ENCODE results near the gene PTPRN.
"Not testable (repeated sequence)": the region's sequence is repeated elsewhere in the genome, so short reads cannot be mapped to it uniquely, and the experiment has no call there.

PTPRN gene

DNA sequence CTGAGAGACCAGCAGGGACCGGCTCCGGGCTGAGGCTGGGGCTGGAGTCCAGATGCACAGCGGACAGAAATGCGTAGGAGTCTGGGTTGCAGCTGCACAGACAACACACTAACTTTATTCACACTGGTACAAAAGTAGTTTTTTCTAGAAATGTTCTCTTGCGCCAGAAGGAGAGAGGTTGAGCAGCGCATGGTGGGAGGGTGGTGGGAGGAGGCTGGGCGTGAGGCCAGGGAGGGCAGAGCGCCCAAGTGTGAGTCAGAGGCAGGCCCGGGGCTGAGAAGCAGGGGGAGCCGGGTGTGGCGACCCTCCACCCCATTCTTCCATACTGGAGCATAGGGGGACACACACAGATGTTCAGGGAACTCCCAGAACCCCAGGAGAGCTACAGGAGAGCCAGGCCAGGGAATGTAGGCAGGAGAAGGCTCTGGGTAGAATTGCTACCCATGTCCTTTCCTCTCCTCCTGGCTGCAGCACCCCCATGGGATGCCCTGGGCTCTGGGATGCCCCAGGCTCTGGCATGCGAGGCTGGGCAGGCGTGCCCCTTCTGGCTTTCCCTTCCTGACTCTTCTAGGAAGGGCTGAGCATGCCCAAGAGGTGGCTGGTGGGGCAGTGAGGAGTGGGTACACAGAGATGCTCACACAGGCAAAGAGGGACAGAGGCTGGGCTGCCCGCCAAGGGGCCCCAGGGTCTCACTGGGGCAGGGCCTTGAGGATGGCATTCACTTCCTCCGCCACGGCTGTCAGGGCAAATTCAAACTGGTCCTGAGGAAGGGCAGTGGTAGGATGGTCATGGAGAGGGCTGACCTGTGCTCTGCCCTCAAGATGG lies 19.5 kb downstream of the PTPRN start:
- DNase-seq: peak; percentile 46
- TF ChIP-seq, protein P1, sequence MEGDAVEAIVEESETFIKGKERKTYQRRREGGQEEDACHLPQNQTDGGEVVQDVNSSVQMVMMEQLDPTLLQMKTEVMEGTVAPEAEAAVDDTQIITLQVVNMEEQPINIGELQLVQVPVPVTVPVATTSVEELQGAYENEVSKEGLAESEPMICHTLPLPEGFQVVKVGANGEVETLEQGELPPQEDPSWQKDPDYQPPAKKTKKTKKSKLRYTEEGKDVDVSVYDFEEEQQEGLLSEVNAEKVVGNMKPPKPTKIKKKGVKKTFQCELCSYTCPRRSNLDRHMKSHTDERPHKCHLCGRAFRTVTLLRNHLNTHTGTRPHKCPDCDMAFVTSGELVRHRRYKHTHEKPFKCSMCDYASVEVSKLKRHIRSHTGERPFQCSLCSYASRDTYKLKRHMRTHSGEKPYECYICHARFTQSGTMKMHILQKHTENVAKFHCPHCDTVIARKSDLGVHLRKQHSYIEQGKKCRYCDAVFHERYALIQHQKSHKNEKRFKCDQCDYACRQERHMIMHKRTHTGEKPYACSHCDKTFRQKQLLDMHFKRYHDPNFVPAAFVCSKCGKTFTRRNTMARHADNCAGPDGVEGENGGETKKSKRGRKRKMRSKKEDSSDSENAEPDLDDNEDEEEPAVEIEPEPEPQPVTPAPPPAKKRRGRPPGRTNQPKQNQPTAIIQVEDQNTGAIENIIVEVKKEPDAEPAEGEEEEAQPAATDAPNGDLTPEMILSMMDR (IDR thresholded peaks at IDR 0.05; ENCODE audit: low read depth, low read length): no peak
- Histone ChIP-seq H3K4me3 (ENCODE audit: low read depth, low read length) (no peak overlapping the region), H3K36me3 (peaks cover 4% of the 10 kb centered on the region), H3K4me1 (peaks cover 5% of the 10 kb centered on the region; the same call in 1 of the 2 replicates), H3K27me3 (no peaks in the 10 kb centered on the region), H3K9me3 (no peaks in the 10 kb centered on the region)

DNA sequence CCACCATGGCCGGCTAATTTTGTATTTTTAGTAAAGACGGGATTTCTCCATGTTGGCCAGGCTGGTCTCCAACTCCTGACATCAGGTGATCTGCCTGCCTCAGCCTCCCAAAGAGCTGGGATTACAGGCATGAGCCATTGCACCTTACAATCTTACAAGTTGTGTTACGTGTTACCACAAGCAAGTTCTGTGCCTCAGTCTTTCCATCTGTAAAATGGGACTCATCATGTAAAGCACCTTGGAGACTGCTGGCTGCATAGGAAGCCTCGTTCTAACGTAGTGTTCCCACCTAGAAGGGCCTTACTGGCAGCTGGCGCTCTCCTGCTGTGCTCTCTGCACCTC lies 20.0 kb downstream of the PTPRN start:
- peaks cover 4% of the 10 kb centered on the region for H3K36me3 ChIP-seq
- H3K4me3 ChIP-seq (ENCODE audit: low read depth, low read length): no peak overlapping the region
- DNase-seq: no peak
- H3K4me1 ChIP-seq: peaks cover 5% of the 10 kb centered on the region; the same call in 1 of the 2 replicates
- no peaks in the 10 kb centered on the region for H3K9me3 ChIP-seq
- TF ChIP-seq, protein P1 (IDR thresholded peaks at IDR 0.05; ENCODE audit: low read depth, low read length): no peak
- no peaks in the 10 kb centered on the region for H3K27me3 ChIP-seq

DNA sequence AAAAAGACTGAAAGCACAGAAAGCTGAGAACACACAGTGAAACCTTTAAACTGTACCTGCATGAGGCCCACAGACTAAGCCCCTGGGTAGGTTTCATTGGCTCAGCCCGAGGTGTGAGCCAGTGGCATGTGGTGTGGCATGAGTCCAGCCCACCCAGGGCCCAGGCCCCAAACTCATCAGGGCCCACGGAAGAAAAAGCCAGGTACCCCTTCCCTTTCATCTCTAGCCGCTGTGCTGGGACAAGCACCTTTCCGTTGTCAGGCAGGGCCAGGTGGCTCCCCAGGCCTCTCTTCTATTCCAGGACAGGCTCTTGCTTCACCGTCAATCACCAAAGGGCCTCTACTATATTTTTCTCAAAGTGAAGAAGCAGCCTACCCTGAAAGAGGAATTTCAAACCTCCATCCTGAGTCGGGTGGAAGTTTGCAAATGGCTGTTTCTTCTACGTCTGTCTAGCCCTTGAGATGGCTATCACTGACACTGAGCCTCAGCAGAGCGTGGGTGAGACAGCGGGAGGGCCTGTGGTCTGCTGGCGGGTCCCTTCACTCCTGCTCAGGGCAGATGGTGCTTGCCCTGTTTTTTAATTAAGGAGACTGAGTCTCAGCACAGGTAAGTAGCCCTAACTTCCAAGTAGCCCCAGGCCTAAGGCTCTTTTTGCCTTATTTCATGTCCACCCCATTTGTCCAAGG lies 21.5 kb downstream of the PTPRN start:
- H3K9me3 ChIP-seq: no peaks in the 10 kb centered on the region
- H3K4me1 ChIP-seq: peaks cover 5% of the 10 kb centered on the region; the same call in 1 of the 2 replicates
- no peaks in the 10 kb centered on the region for H3K27me3 ChIP-seq
- no peak overlapping the region for H3K4me3 ChIP-seq (ENCODE audit: low read depth, low read length)
- DNase-seq: peak; percentile 44
- TF ChIP-seq, protein P1 (IDR thresholded peaks at IDR 0.05; ENCODE audit: low read depth, low read length): no peak
- H3K36me3 ChIP-seq: peaks cover 4% of the 10 kb centered on the region

DNA sequence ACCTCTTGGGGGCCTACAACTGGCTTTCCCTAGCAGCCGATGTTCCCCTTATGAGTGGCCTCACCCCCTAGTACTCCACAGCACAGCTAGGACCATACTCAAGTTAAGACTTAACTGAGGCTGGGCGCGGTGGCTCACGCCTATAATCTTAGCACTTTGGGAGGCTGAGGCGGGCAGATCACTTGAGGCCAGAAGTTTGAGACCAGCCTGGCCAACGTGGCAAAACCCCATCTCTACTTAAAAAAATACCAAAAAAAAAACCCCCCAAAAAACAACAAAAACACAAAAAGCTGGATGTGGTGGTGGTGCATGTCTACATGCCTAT lies 22.1 kb downstream of the PTPRN start:
- not testable (repeated sequence) for H3K27me3 ChIP-seq; H3K9me3 ChIP-seq; DNase-seq; H3K4me3 ChIP-seq (ENCODE audit: low read depth, low read length); H3K4me1 ChIP-seq; H3K36me3 ChIP-seq

DNA sequence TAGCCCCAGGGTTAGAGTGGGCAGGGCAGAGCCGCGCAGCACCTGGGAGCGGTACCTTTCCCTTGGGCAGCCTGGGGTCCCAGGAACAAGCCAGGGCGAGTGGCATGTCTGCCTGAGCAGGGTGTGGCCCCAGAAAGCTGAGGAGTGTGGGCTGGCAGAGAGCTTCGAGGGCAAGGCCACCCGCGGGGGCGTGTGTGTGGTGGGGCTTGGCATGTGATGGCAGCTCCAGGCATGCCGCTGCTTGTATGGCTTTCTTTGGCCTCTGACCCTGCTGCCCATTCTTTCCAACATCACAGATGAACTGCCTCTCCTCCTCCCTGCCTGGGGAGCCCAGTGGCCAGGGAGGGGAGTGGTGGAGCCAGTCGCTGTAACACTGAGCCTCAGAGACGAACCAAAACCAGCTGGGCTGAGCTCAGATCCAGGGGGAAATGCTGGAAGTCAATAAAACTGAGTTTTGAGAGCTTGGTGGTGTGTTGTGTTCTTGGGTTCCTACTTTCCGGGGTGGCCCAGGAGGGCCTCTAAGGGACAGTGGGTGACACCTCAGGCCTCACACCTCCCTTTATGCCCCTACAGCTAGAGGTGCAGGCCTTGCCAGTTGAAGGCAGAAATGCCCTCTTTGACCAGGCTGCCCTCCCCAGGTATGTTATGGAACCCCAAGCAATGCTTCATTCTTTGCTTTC lies 22.6 kb downstream of the PTPRN start:
- Histone ChIP-seq H3K27me3 (no peaks in the 10 kb centered on the region), H3K36me3 (peaks cover 4% of the 10 kb centered on the region), H3K9me3 (no peaks in the 10 kb centered on the region), H3K4me1 (peaks cover 5% of the 10 kb centered on the region; the same call in 1 of the 2 replicates), H3K4me3 (ENCODE audit: low read depth, low read length) (no peak overlapping the region)
- TF ChIP-seq, protein P1 (IDR thresholded peaks at IDR 0.05; ENCODE audit: low read depth, low read length): no peak
- no peak for DNase-seq

DNA sequence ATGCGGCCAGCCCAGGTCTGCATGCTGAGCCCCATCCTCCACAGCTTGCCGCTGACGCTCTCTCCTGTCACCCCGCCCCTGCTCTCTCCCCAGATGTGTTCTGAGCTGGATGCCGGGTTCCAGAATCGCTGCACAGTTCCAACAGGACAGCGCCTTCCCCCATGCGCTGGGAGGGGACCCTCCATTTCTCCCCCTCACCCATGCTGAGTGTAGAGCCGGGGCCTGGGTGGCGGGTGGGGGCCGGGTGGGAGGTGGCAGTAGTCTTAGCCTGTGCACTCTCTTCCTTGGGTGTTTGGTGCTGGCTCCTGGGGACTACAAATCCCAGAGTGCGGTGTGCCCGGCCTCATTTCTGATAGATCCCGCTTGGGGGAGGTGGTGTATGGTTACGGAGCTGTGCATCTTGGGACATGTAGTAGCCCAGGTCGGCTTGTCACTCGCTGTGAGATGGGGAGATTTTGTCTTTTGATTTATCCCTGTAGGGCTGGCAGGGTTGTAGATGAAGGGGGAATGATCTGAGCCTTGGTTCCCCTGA lies 23.2 kb downstream of the PTPRN start:
- H3K4me3 ChIP-seq (ENCODE audit: low read depth, low read length): no peak overlapping the region
- peaks cover 4% of the 10 kb centered on the region for H3K36me3 ChIP-seq
- DNase-seq: peak; percentile 55
- TF ChIP-seq, protein P1 (IDR thresholded peaks at IDR 0.05; ENCODE audit: low read depth, low read length): no peak
- no peaks in the 10 kb centered on the region for H3K9me3 ChIP-seq
- no peaks in the 10 kb centered on the region for H3K27me3 ChIP-seq
- peaks cover 5% of the 10 kb centered on the region; the same call in 1 of the 2 replicates for H3K4me1 ChIP-seq
